ENCODE data around the gene PTPN23. TPM values are rescaled to one million over a fixed set of nuclear protein-coding genes. Genes with fewer than 3 reads are reported as not detected.

The PTPN23 gene
- total and polyA plus RNA-seq, 9 of the 15 experiments (the other 6 are each of a cell fraction or from before 2014, with no cell fraction given), result 0.41 to 58.7 (median 7.2) TPM

- intact Hi-C loops (cut with micrococcal nuclease), result no loop called here
- CTCF ChIA-PET (ENCODE audit: low intra/inter-chr PET ratio), result no interaction called here
- peak in 1 of 4 experiments; percentile 60 for DNase-seq (ENCODE audit: extremely low read depth in 1 of 4, low spot score in 3 of 4)
- ATAC-seq, result peak; percentile 33
- H2AFZ ChIP-seq (ENCODE audit: low read depth, low read length), result no peak overlapping the region
- no TSS peak for BruUV-seq (replicated peaks)
- TF ChIP-seq CBFA2T2 (conservative IDR thresholded peaks at IDR 0.05), result peak; percentile 44
- 0 out of 2 replicates have a peak, but pooled peaks have one; percentile 12 for TF ChIP-seq SMAD4 (CRISPR knock-in tag; conservative IDR thresholded peaks at IDR 0.05)
- no peak for TF ChIP-seq NFIC (IDR thresholded peaks at IDR 0.05)
- no peak for TF ChIP-seq HSF4 (CRISPR knock-in tag; IDR thresholded peaks at IDR 0.05; ENCODE audit: borderline replicate concordance)
- TF ChIP-seq TCF15 (CRISPR knock-in tag; IDR thresholded peaks at IDR 0.05), result no peak
- no peak for TF ChIP-seq KDM4B (IDR thresholded peaks at IDR 0.05; ENCODE audit: borderline replicate concordance in 2 of 2, low read depth in 1 of 2)
- peak; percentile 62 for TF ChIP-seq CBFA2T3 (IDR thresholded peaks at IDR 0.05)
- no peak for TF ChIP-seq ZNF224 (CRISPR knock-in tag; IDR thresholded peaks at IDR 0.05)
- TF ChIP-seq POLR2G (IDR thresholded peaks at IDR 0.05; ENCODE audit: low read depth, low read length), result 0 out of 2 replicates have a peak, but pooled peaks have one; percentile 8
- TF ChIP-seq ZKSCAN1 (IDR thresholded peaks at IDR 0.05; ENCODE audit: low read depth, low read length), result no peak
- TF ChIP-seq TFAM (CRISPR knock-in tag; conservative IDR thresholded peaks at IDR 0.05), result no peak
- TF ChIP-seq ZNF395 (CRISPR knock-in tag; IDR thresholded peaks at IDR 0.05), result 0 out of 2 replicates have a peak, but pooled peaks have one; percentile 31
- peak; percentile 81 for TF ChIP-seq ZNF263 (CRISPR knock-in tag; IDR thresholded peaks at IDR 0.05; ENCODE audit: borderline replicate concordance)
- WGBS (ENCODE audit: insufficient coverage, low coverage, missing lambda C conversion rate), result 51% methylated on average over 8 of the region's 9 CpGs
- H3K4me1 ChIP-seq (replicated peaks in 1 of 2; ENCODE audit: control insufficient read depth in 2 of 2, insufficient read depth in 2 of 2, low read length in 2 of 2), result peaks cover 28 to 56% of the 10 kb centered on the region in 2 experiments
- peak overlapping the region in 1 of 2 experiments; percentile 83; a peak in 3 of 4 replicates for H3K9ac ChIP-seq (ENCODE audit: insufficient read depth in 1 of 2, low read depth in 2 of 2, low read length in 2 of 2)
- H3K79me2 ChIP-seq (ENCODE audit: control insufficient read depth, insufficient read depth, low read length), result peaks cover 18% of the 10 kb centered on the region; the same call in 2 of the 3 replicates
- peak overlapping the region; percentile 20; the same call in 1 of the 3 replicates for H3K27ac ChIP-seq (ENCODE audit: extremely low read depth, low read depth, low read length)
- no peaks in the 10 kb centered on the region for H3K27me3 ChIP-seq (ENCODE audit: control insufficient read depth in 2 of 2, insufficient read depth in 2 of 2, low read length in 2 of 2)
- in situ Hi-C loops (cut with MboI), result no loop called here
- no peaks in the 10 kb centered on the region for H3K9me3 ChIP-seq (replicated peaks; ENCODE audit: control insufficient read depth, insufficient read depth, low read depth, low read length)
- FAIRE-seq, result peak; percentile 60
- H4K20me1 ChIP-seq (replicated peaks; ENCODE audit: control insufficient read depth, insufficient read depth, low read length), result no peaks in the 10 kb centered on the region
- no peak overlapping the region for H3K4me3 ChIP-seq
- POLR2A ChIA-PET, result interaction anchor here (0.6 to 1.7 kb wide), 8 partner anchors 10 to 677 kb away, joined by 3 to 7 read pairs (median 3); no protein-coding TSS in a partner anchor
- H3K9me1 ChIP-seq (ENCODE audit: control insufficient read depth, insufficient read depth, low read length), result peaks cover 7% of the 10 kb centered on the region
- H3K36me3 ChIP-seq (ENCODE audit: control insufficient read depth, insufficient read depth, low read length), result peaks cover 66% of the 10 kb centered on the region; the same call in 2 of the 3 replicates
- 0 out of 2 replicates have a peak overlapping the region, but pooled peaks have one; percentile 4 for H3K4me2 ChIP-seq (ENCODE audit: insufficient read depth, low read length)
Observed at GRCh38 chr3:47404955-47405790, 24.4 kb downstream of the PTPN23 start.
